ENCODE data around the gene GLIS1. TPM values are rescaled to one million over a fixed set of nuclear protein-coding genes. Genes with fewer than 3 reads are reported as not detected.

Gene GLIS1
- total and polyA plus RNA-seq, 2 experiments from 2014 or later: 0.77 to 0.95 TPM

DNA sequence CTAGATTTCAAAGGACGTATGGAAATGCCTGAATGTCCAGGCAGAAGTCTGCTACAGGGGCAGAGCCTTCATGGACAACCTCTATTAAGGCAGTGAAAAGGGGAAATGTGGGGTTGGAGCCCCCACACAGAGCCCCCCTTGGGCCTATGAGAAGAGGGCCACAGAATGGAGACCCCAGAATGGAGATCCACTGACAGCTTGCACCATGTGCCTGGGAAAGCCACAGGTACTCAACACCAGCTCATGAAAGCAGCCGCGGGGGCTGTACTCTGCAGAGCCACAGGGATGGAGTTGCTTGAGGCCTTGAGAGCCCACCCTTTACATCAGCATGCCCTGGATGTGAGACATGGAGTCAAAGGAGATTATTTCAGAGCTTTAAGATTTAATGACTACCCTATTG, 171.1 kb downstream of the GLIS1 start:
- Histone ChIP-seq H3K36me3 (no peaks in the 10 kb centered on the region), H3K27ac (no peak overlapping the region), H3K4me1 (ENCODE audit: low read depth) (peaks cover 6% of the 10 kb centered on the region), H3K9me3 (ENCODE audit: low read depth) (no peaks in the 10 kb centered on the region), H3K4me3 (no peak overlapping the region), H3K27me3 (no peaks in the 10 kb centered on the region)
- TF ChIP-seq, protein P1, sequence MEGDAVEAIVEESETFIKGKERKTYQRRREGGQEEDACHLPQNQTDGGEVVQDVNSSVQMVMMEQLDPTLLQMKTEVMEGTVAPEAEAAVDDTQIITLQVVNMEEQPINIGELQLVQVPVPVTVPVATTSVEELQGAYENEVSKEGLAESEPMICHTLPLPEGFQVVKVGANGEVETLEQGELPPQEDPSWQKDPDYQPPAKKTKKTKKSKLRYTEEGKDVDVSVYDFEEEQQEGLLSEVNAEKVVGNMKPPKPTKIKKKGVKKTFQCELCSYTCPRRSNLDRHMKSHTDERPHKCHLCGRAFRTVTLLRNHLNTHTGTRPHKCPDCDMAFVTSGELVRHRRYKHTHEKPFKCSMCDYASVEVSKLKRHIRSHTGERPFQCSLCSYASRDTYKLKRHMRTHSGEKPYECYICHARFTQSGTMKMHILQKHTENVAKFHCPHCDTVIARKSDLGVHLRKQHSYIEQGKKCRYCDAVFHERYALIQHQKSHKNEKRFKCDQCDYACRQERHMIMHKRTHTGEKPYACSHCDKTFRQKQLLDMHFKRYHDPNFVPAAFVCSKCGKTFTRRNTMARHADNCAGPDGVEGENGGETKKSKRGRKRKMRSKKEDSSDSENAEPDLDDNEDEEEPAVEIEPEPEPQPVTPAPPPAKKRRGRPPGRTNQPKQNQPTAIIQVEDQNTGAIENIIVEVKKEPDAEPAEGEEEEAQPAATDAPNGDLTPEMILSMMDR (IDR thresholded peaks at IDR 0.05; ENCODE audit: low read depth, low read length): no peak
- no peak for DNase-seq (ENCODE audit: low read depth in 1 of 2, low spot score in 1 of 2)

DNA sequence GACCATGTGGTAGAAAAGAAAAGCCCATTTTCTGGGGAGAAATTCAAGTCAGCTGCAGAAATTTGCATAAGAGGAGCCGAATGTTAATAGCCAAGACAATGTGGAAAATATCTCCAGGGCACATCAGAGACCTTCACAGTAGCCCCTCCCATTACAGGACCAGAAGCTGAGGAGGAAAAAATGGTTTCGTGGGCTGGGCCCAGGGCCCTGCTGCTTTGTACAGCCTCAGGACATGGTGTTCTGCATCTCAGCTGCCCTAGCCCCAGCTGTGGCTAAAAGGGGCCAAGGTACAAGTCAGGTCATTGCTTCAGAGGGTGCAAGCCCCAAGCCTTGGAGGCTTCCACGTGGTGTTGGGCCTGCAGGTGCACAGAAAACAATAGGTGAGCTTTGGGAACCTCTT, 171.5 kb downstream of the GLIS1 start:
- no peaks in the 10 kb centered on the region for H3K36me3 ChIP-seq
- H3K9me3 ChIP-seq (ENCODE audit: low read depth): no peaks in the 10 kb centered on the region
- no peak for DNase-seq (ENCODE audit: low read depth in 1 of 2, low spot score in 1 of 2)
- no peak overlapping the region for H3K4me3 ChIP-seq
- no peaks in the 10 kb centered on the region for H3K27me3 ChIP-seq
- peaks cover 5% of the 10 kb centered on the region for H3K4me1 ChIP-seq (ENCODE audit: low read depth)
- H3K27ac ChIP-seq: no peak overlapping the region
- TF ChIP-seq, protein P1 (IDR thresholded peaks at IDR 0.05; ENCODE audit: low read depth, low read length): no peak

DNA sequence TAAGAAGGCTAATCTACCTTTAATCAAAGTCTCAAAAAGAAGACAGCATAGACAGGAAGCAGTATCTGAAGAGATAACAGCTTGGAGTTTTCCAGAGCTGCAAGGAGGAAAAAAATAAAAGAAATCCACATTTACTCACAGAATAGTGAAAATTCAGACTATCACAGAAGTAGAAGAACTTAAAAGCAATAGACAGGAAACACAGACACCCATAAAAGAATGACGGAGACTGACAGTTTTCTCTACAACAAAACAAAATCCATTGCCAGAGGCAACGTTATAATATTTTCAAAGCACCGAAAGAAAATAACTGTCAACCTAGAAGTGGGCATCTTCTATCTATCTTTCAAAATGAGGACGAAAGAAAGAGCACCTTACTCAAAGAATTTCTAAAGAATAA, 175.4 kb downstream of the GLIS1 start:
- TF ChIP-seq, protein P1 (IDR thresholded peaks at IDR 0.05; ENCODE audit: low read depth, low read length): no peak
- Histone ChIP-seq H3K4me1 (ENCODE audit: low read depth) (no peaks in the 10 kb centered on the region), H3K36me3 (no peaks in the 10 kb centered on the region), H3K27ac (no peak overlapping the region), H3K9me3 (ENCODE audit: low read depth) (no peaks in the 10 kb centered on the region), H3K4me3 (no peak overlapping the region), H3K27me3 (no peaks in the 10 kb centered on the region)
- DNase-seq (ENCODE audit: low read depth in 1 of 2, low spot score in 1 of 2): no peak

DNA sequence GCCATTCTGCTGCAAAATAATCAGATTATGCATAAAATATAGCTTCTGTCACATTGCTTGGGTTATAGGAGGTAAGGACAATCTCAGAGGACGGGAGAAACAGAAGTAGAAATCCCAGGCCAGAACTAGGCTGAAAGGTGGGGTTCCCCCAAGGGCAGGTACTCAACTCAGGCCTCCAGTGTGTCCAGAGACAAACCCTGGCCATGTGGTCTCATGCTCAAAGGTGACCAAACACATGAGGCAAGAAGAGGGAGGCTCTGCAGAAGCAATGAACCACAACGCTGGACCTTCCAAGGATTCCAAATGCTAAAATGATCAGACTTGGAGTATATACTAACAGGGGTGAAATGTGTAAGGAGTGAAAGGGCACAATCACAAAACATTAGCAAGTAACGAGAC, 176.0 kb downstream of the GLIS1 start:
- Histone ChIP-seq H3K36me3 (no peaks in the 10 kb centered on the region), H3K9me3 (ENCODE audit: low read depth) (no peaks in the 10 kb centered on the region), H3K4me1 (ENCODE audit: low read depth) (no peaks in the 10 kb centered on the region), H3K27me3 (no peaks in the 10 kb centered on the region), H3K4me3 (no peak overlapping the region), H3K27ac (no peak overlapping the region)
- DNase-seq (ENCODE audit: low read depth in 1 of 2, low spot score in 1 of 2): no peak
- TF ChIP-seq, protein P1 (IDR thresholded peaks at IDR 0.05; ENCODE audit: low read depth, low read length): no peak

DNA sequence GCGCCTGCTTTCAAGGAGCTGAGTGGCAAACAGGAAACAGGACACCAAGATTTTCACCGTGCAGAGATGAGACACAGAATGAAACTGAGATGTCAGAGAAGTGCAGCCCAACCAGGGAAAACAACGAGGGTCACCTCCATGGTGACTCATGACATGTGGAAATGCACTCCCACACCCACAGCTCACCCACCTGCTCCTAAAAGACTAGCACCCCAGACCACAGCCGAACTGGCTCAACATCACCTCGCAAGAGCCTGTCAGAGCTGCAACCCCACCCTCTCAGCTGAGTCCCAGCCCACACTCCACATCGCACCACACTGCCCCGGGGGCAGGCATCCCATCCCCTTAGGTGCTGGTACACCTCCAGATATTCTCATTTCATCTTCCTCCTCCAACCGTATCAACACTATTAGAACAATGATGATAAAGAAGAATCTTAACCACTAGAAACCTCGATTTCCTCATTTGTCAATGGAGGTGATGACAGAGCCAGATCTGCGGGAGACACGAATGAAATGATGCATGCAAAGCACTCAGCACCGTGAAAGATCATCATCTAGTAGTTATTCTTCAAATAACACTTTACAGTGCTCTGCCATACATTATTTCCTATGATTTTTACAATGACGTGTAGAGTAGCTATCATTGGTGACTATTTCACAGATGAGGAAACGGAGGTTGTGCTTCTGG, 176.5 kb downstream of the GLIS1 start:
- Histone ChIP-seq H3K4me1 (ENCODE audit: low read depth) (no peaks in the 10 kb centered on the region), H3K27ac (no peak overlapping the region), H3K4me3 (no peak overlapping the region), H3K27me3 (no peaks in the 10 kb centered on the region), H3K36me3 (no peaks in the 10 kb centered on the region), H3K9me3 (ENCODE audit: low read depth) (no peaks in the 10 kb centered on the region)
- TF ChIP-seq, protein P1 (IDR thresholded peaks at IDR 0.05; ENCODE audit: low read depth, low read length): no peak
- DNase-seq (ENCODE audit: low read depth in 1 of 2, low spot score in 1 of 2): no peak

Measured in cardiac muscle cell (in vitro differentiated cells and primary cell).